Amniotic stem cell (primary cell): ENCODE results near the gene EIF2AK2.
A peak's percentile ranks its signal among the peaks of the same experiment; 100 is the strongest.

Experiments used
- DNase-seq: peaks from one replicate; lab custom pipeline; 2025; lab: John Stamatoyannopoulos, UW

EIF2AK2 gene

GRCh38 chr2:37171624-37171950 is 14.8 kb upstream of the EIF2AK2 start:
- no peak for DNase-seq

GRCh38 chr2:37168217-37168981 is 11.6 kb upstream of the EIF2AK2 start:
- DNase-seq: peak; percentile 17

- no peak for DNase-seq
Observed at GRCh38 chr2:37167636-37168180, 10.9 kb upstream of the EIF2AK2 start.

- no peak for DNase-seq
Observed at GRCh38 chr2:37164757-37165156, 8.0 kb upstream of the EIF2AK2 start.

- peak; percentile 22 for DNase-seq
Observed at GRCh38 chr2:37156071-37156856, 516 bp downstream of the EIF2AK2 start.

GRCh38 chr2:37154785-37155184 is 2.0 kb downstream of the EIF2AK2 start:
- DNase-seq: no peak

GRCh38 chr2:37153224-37153623 is 3.6 kb downstream of the EIF2AK2 start:
- no peak for DNase-seq

GRCh38 chr2:37149626-37150322 is 7.0 kb downstream of the EIF2AK2 start:
- no peak for DNase-seq

GRCh38 chr2:37148325-37148724 is 8.5 kb downstream of the EIF2AK2 start:
- DNase-seq: no peak

- no peak for DNase-seq
Observed at GRCh38 chr2:37146062-37146461, 10.7 kb downstream of the EIF2AK2 start.

GRCh38 chr2:37143974-37144373 is 12.8 kb downstream of the EIF2AK2 start:
- no peak for DNase-seq

- DNase-seq: no peak
Observed at GRCh38 chr2:37142546-37142945, 14.2 kb downstream of the EIF2AK2 start.

GRCh38 chr2:37132914-37133313 is 23.9 kb downstream of the EIF2AK2 start:
- no peak for DNase-seq

- no peak for DNase-seq
Observed at GRCh38 chr2:37125416-37125815, 31.4 kb downstream of the EIF2AK2 start.

GRCh38 chr2:37119157-37119556 is 37.6 kb downstream of the EIF2AK2 start:
- DNase-seq: no peak

GRCh38 chr2:37117566-37117965 is 39.2 kb downstream of the EIF2AK2 start:
- no peak for DNase-seq

GRCh38 chr2:37111958-37112357 is 44.8 kb downstream of the EIF2AK2 start:
- no peak for DNase-seq

GRCh38 chr2:37110306-37111212 is 46.2 kb downstream of the EIF2AK2 start:
- DNase-seq: no peak

- no peak for DNase-seq
Observed at GRCh38 chr2:37109523-37109922, 47.3 kb downstream of the EIF2AK2 start.

- no peak for DNase-seq
Observed at GRCh38 chr2:37105150-37105549, 51.6 kb downstream of the EIF2AK2 start.

- DNase-seq: no peak
Observed at GRCh38 chr2:37104178-37104577, 52.6 kb downstream of the EIF2AK2 start.

- no peak for DNase-seq
Observed at GRCh38 chr2:37102588-37102987, 54.2 kb downstream of the EIF2AK2 start.
